GM12872 (cell line): ENCODE results near the gene UBA1.

Experiments
- TF ChIP-seq, protein P1 (sequence below): IDR thresholded peaks from 3 replicates; pipeline ENCODE4 v1.5.1; 2011; ENCODE audit warnings: low read depth, mild to moderate bottlenecking, low read length, moderate library complexity; ENCODE audit not compliant: insufficient read depth

The UBA1 gene

DNA sequence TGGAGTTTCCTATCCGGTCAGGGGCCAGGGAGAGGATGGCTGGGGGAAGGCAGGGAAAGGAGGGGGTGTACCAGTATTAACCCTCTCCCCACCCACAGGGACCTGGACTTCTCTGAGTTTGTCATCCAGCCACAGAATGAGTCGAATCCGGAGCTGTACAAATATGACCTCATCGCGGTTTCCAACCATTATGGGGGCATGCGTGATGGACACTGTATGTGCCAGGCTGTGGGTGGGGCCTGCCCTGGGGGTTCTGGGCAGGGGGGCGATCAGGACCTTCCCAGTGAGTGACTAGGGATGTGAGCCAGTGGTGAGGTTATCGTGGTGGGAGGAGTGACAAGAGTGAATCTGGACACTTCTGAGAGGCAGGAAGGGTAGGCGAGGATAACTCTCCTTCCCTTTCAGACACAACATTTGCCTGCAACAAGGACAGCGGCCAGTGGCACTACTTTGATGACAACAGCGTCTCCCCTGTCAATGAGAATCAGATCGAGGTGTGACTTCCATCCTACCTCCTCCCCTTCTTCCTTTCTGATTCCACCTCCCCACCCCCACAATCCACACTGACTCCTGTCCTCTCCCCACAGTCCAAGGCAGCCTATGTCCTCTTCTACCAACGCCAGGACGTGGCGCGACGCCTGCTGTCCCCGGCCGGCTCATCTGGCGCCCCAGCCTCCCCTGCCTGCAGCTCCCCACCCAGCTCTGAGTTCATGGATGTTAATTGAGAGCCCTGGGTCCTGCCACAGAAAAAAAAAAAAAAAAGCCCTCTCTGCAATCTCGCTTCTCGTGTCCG lies 53.8 kb downstream of the UBA1 start:
- TF ChIP-seq, protein P1, sequence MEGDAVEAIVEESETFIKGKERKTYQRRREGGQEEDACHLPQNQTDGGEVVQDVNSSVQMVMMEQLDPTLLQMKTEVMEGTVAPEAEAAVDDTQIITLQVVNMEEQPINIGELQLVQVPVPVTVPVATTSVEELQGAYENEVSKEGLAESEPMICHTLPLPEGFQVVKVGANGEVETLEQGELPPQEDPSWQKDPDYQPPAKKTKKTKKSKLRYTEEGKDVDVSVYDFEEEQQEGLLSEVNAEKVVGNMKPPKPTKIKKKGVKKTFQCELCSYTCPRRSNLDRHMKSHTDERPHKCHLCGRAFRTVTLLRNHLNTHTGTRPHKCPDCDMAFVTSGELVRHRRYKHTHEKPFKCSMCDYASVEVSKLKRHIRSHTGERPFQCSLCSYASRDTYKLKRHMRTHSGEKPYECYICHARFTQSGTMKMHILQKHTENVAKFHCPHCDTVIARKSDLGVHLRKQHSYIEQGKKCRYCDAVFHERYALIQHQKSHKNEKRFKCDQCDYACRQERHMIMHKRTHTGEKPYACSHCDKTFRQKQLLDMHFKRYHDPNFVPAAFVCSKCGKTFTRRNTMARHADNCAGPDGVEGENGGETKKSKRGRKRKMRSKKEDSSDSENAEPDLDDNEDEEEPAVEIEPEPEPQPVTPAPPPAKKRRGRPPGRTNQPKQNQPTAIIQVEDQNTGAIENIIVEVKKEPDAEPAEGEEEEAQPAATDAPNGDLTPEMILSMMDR: no peak

DNA sequence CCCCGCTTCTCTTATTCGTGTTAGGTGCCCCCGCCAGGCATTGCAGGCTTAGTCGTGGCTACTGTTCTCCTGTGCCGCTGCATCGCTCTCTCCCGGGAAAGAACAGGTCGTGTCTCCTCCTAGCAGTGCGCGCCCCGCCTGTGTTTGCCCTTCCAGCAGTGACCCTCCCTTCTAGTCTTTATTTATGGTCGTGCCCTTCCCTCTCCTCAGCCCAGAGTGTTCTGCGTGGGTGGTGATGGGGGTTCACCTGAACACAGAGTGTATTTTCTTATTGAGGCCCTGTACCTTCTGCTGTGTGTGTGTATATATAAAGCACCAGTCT lies 54.3 kb downstream of the UBA1 start:
- TF ChIP-seq, protein P1: no peak

GRCh38 chrX:47248576-47248975 lies 54.9 kb downstream of the UBA1 start:
- TF ChIP-seq, protein P1: no peak

DNA sequence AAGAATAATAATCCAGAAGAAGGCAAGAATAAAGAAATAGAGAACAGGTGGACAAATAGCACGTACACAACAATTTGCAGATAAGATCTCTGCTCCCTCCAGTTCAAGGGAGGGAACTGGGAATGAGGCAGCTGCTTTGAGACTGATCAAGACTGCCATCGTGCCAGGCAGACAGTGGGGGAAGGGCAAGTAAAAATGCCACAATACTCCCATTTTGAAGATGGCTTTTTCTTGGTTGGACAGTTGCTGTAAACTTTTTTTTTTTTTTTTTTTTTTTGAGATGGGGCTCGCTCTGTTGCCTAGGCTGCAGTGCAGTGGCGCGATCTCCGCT lies 56.4 kb downstream of the UBA1 start:
- TF ChIP-seq, protein P1: no peak
